ENCODE measurements around the gene WDR59.

WDR59 gene

GRCh38 chr16:74982256-74982655 lies 2.7 kb downstream of the WDR59 start:
- no peak for DNase-seq (ENCODE audit: low read depth, low spot score)
- no peak for TF ChIP-seq CTCF (IDR thresholded peaks at IDR 0.05; ENCODE audit: low read depth, low read length)
- H3K4me3 ChIP-seq (ENCODE audit: low read depth, low read length): no peak overlapping the region
- in situ Hi-C loops (cut with HindIII; ENCODE audit: low sequenced_read_pairs): no loop called here

DNA sequence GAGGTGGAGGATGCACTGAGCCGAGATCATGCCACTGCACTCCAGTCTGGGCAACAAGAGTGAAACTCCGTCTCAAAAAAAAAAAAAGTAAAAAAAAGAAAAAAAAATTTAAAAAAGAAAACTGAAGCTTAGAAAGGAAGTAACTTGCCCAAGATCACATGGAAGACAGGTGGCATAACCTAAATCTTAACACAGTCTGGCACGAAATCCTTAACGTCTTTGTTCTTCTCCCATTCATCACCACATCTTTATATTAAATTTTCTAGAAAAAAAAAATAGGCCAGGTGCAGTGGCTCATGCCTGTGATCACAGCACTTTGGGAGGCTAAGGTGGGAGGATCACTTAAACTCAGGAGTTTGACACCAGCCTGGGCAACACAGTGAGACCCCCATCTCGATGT lies 9.3 kb downstream of the WDR59 start:
- in situ Hi-C loops (cut with HindIII; ENCODE audit: low sequenced_read_pairs): no loop called here
- H3K4me3 ChIP-seq (ENCODE audit: low read depth, low read length): no peak overlapping the region
- TF ChIP-seq CTCF (IDR thresholded peaks at IDR 0.05; ENCODE audit: low read depth, low read length): no peak
- no peak for DNase-seq (ENCODE audit: low read depth, low spot score)

- in situ Hi-C loops (cut with HindIII; ENCODE audit: low sequenced_read_pairs): no loop called here
These were observed 11.6 kb downstream of the WDR59 start for GRCh38 chr16:74973304-74973703.

GRCh38 chr16:74954763-74955162 lies 30.2 kb downstream of the WDR59 start:
- in situ Hi-C loops (cut with HindIII; ENCODE audit: low sequenced_read_pairs): no loop called here
- DNase-seq (ENCODE audit: low read depth, low spot score): no peak
- TF ChIP-seq CTCF (IDR thresholded peaks at IDR 0.05; ENCODE audit: low read depth, low read length): no peak
- H3K4me3 ChIP-seq (ENCODE audit: low read depth, low read length): no peak overlapping the region

More at GRCh38 chr16:74973304-74973703, 11.6 kb downstream of the WDR59 start:
- no peak for DNase-seq (ENCODE audit: low read depth, low spot score)
- TF ChIP-seq CTCF (IDR thresholded peaks at IDR 0.05; ENCODE audit: low read depth, low read length): no peak
- H3K4me3 ChIP-seq (ENCODE audit: low read depth, low read length): no peak overlapping the region

DNA sequence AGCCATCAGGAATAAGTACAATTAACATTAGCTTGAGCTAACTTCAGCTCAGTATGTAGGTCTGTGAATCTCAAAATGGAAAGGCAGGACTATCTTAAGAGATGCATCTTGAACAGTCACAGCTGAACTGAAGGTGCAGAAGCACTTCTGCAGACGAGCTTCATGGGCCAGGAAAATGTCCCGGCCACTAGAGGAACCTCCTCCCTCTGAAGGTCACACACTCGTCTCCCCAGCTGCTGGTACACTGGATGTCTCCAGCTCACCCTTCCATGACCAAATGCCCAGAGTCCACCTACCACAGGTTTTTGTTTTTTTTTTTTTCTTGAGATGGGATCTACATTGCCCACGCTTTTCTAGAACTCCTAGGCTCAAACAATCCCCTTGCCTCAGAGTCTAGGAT lies 33.2 kb downstream of the WDR59 start:
- no peak overlapping the region for H3K4me3 ChIP-seq (ENCODE audit: low read depth, low read length)
- no peak for TF ChIP-seq CTCF (IDR thresholded peaks at IDR 0.05; ENCODE audit: low read depth, low read length)
- in situ Hi-C loops (cut with HindIII; ENCODE audit: low sequenced_read_pairs): no loop called here
- no peak for DNase-seq (ENCODE audit: low read depth, low spot score)

GRCh38 chr16:74951206-74951605 lies 33.7 kb downstream of the WDR59 start:
- in situ Hi-C loops (cut with HindIII; ENCODE audit: low sequenced_read_pairs): no loop called here
- no peak for TF ChIP-seq CTCF (IDR thresholded peaks at IDR 0.05; ENCODE audit: low read depth, low read length)
- DNase-seq (ENCODE audit: low read depth, low spot score): no peak

DNA sequence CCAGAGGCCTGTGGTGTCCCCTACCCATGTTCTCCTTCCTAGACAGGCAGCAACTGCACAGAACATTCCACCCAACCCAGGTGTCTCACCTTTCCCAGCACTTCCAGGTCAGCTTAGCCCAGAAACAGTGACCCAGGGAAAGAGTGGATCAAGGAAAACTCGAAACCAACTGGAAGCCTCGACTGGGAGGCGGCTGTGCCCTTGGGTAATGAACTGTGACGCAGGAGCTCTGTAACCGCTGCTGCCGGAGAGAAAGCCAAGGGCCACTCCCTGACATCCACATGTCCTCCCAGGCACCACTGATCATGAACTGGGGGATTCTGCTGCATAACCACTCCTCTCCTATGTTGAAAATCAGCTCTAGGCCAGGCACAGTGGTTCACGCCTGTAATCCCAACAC lies 34.4 kb downstream of the WDR59 start:
- no peak for TF ChIP-seq CTCF (IDR thresholded peaks at IDR 0.05; ENCODE audit: low read depth, low read length)
- DNase-seq (ENCODE audit: low read depth, low spot score): no peak
- in situ Hi-C loops (cut with HindIII; ENCODE audit: low sequenced_read_pairs): no loop called here
- no peak overlapping the region for H3K4me3 ChIP-seq (ENCODE audit: low read depth, low read length)

More at GRCh38 chr16:74951206-74951605, 33.7 kb downstream of the WDR59 start:
- no peak overlapping the region for H3K4me3 ChIP-seq (ENCODE audit: low read depth, low read length)
